Esophagus muscularis mucosa (tissue), 3 donors: ENCODE results near the gene SIPA1L3.

ENCODE experiments used
- CTCF ChIP-seq, 3 experiments: fragments of 200-600 bp in 2 of 3; fragments of 450-650 bp in 1 of 3; sonication (generic) in 2 of 3; IDR thresholded peaks; one replicate each; pipeline ENCODE4 v1.5.1; 2017 to 2019; ENCODE audit warnings: antibody characterized with exemption in 3 of 3, mild to moderate bottlenecking in 2 of 3, moderate library complexity in 1 of 3
- POLR2AphosphoS5 ChIP-seq, 2 donors: sonication (generic); formaldehyde crosslinking; IDR thresholded peaks; one replicate each; pipeline ENCODE4 v1.6.1; 2017; ENCODE audit warnings: antibody characterized with exemption in 2 of 2

GRCh38 chr19:38253788-38254187 is 346.8 kb downstream of the SIPA1L3 start:
- TF ChIP-seq CTCF (IDR thresholded peaks at IDR 0.05): no peak
- TF ChIP-seq POLR2AphosphoS5 (IDR thresholded peaks at IDR 0.05): no peak
